Loucy (cell line): ENCODE measurements around the gene RNF44.

ENCODE experiments used
- H2AFZ ChIP-seq: fragments of 200-600 bp; sonication (generic); 2 replicates; pipeline ENCODE4 v1.6.0; 2016; ENCODE audit warnings: antibody characterized with exemption, mild to moderate bottlenecking, low read length, moderate library complexity
- H3F3A ChIP-seq: fragments of 200-600 bp; 2 replicates; pipeline ENCODE4 v1.6.0; 2016; ENCODE audit warnings: antibody characterized with exemption, low read depth, mild to moderate bottlenecking
- H3K27me3 ChIP-seq: fragments of 200-600 bp; sonication (generic); 2 replicates; pipeline ENCODE4 v1.6.1; 2014; ENCODE audit warnings: low read length, mild to moderate bottlenecking; ENCODE audit not compliant: insufficient read depth, poor library complexity, severe bottlenecking
- H3K36me3 ChIP-seq: fragments of 200-600 bp; sonication (generic); 2 replicates; pipeline ENCODE4 v1.6.1; 2016; ENCODE audit warnings: low read length; ENCODE audit not compliant: insufficient read depth
- H3K4me1 ChIP-seq: fragments of 200-600 bp; sonication (generic); 2 replicates; pipeline ENCODE4 v1.5.1; 2014; ENCODE audit warnings: low read length, mild to moderate bottlenecking; ENCODE audit not compliant: insufficient read depth, poor library complexity, severe bottlenecking
- H3K4me2 ChIP-seq: fragments of 200-600 bp; sonication (generic); 2 replicates; pipeline ENCODE4 v1.6.0; 2014; ENCODE audit warnings: antibody characterized with exemption, low read length, low read depth, mild to moderate bottlenecking; ENCODE audit not compliant: poor library complexity, severe bottlenecking
- H3K4me3 ChIP-seq: fragments of 200-600 bp; sonication (generic); 2 replicates; pipeline ENCODE4 v1.5.1; 2014; ENCODE audit warnings: low read length, mild to moderate bottlenecking, mixed read lengths; ENCODE audit not compliant: poor library complexity, severe bottlenecking
- H3K79me2 ChIP-seq: fragments of 200-600 bp; sonication (generic); 2 replicates; pipeline ENCODE4 v1.6.1; 2014; ENCODE audit warnings: low read length; ENCODE audit not compliant: insufficient read depth
- H3K9ac ChIP-seq: fragments of 200-600 bp; sonication (generic); 2 replicates; pipeline ENCODE4 v1.6.0; 2014; ENCODE audit warnings: mild to moderate bottlenecking, low read depth, low read length, moderate library complexity; ENCODE audit not compliant: poor library complexity, severe bottlenecking
- H3K9me2 ChIP-seq: fragments of 200-600 bp; sonication (generic); replicated peaks from 2 replicates; pipeline ENCODE4 v1.6.1; 2016; ENCODE audit warnings: low read depth, low read length, mixed read lengths
- H3K9me3 ChIP-seq: fragments of 200-600 bp; sonication (generic); 2 replicates; pipeline ENCODE4 v1.6.1; 2014; ENCODE audit warnings: mild to moderate bottlenecking, antibody characterized with exemption, low read length, low read depth; ENCODE audit not compliant: insufficient read depth
- H4K20me1 ChIP-seq: fragments of 200-600 bp; sonication (generic); 2 replicates; pipeline ENCODE4 v1.6.0; 2014; ENCODE audit warnings: antibody characterized with exemption, low read length, mild to moderate bottlenecking; ENCODE audit not compliant: insufficient read depth, poor library complexity, severe bottlenecking
- EZH2phosphoT487 ChIP-seq: fragments of 200-600 bp; IDR thresholded peaks from 2 replicates; pipeline ENCODE4 v1.6.1; 2018; ENCODE audit warnings: antibody characterized with exemption, mild to moderate bottlenecking, moderate library complexity, borderline replicate concordance
- TF ChIP-seq, protein P1 (sequence below): fragments of 200-600 bp; sonication (generic); conservative IDR thresholded peaks from 2 replicates; pipeline ENCODE4 v1.5.1; 2014; ENCODE audit warnings: mild to moderate bottlenecking, antibody characterized with exemption, low read length

Gene RNF44

DNA sequence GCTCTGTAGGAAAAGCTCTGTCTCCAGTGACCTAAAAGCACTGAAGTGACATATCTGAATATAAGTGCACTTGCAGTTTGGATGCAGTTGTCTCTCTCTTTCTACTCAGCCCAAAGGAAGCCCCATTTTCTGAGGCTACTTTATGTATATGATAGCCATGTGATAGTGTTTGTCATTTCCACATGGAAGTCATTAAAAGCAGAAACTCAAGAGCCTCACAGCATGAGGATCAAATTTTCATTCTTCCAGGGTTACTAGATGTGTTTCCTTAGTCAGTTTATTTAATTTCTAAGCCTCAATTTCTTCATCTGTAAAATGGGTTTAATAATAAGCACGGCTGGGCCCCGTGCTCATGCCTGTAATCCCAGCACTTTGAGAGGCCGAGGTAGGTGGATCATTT lies 36.7 kb downstream of the RNF44 start:
- H4K20me1 ChIP-seq = no peaks in the 10 kb centered on the region
- H3K36me3 ChIP-seq = peaks cover 48% of the 10 kb centered on the region; the same call in 1 of the 2 replicates
- no peaks in the 10 kb centered on the region for H3K9me2 ChIP-seq
- TF ChIP-seq, protein P1, sequence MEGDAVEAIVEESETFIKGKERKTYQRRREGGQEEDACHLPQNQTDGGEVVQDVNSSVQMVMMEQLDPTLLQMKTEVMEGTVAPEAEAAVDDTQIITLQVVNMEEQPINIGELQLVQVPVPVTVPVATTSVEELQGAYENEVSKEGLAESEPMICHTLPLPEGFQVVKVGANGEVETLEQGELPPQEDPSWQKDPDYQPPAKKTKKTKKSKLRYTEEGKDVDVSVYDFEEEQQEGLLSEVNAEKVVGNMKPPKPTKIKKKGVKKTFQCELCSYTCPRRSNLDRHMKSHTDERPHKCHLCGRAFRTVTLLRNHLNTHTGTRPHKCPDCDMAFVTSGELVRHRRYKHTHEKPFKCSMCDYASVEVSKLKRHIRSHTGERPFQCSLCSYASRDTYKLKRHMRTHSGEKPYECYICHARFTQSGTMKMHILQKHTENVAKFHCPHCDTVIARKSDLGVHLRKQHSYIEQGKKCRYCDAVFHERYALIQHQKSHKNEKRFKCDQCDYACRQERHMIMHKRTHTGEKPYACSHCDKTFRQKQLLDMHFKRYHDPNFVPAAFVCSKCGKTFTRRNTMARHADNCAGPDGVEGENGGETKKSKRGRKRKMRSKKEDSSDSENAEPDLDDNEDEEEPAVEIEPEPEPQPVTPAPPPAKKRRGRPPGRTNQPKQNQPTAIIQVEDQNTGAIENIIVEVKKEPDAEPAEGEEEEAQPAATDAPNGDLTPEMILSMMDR = no peak
- TF ChIP-seq EZH2phosphoT487 = no peak
- H3K27me3 ChIP-seq = no peaks in the 10 kb centered on the region
- no peaks in the 10 kb centered on the region for H3K9me3 ChIP-seq
- H3K79me2 ChIP-seq = no peaks in the 10 kb centered on the region
- no peak overlapping the region for H3K4me2 ChIP-seq
- H2AFZ ChIP-seq = no peak overlapping the region
- no peaks in the 10 kb centered on the region for H3F3A ChIP-seq
- H3K4me1 ChIP-seq = no peaks in the 10 kb centered on the region
- H3K4me3 ChIP-seq = no peak overlapping the region
- no peak overlapping the region for H3K9ac ChIP-seq

DNA sequence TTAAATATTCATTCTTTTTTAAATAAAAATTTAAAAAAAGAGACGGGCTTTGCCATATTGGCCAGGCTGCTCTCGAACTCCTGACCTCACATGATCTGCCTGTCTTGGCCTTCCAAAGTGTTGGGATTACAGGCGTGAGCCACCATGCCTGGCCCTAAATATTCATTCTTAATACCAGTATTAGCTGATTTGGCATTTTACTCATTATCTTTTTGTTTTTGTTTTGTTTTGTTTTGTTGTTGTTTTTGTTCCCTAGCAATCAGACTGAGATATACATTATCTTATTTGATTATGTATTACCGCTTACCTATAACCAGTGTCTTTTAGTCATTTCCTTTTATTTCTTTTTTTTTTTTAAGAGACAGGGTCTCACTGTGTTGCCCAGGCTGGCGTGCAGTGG lies 37.9 kb downstream of the RNF44 start:
- Histone ChIP-seq H3K4me2 (no peak overlapping the region), H3K36me3 (peaks cover 56% of the 10 kb centered on the region; the same call in 1 of the 2 replicates)
- TF ChIP-seq, protein P1 = no peak
- no peak for TF ChIP-seq EZH2phosphoT487

DNA sequence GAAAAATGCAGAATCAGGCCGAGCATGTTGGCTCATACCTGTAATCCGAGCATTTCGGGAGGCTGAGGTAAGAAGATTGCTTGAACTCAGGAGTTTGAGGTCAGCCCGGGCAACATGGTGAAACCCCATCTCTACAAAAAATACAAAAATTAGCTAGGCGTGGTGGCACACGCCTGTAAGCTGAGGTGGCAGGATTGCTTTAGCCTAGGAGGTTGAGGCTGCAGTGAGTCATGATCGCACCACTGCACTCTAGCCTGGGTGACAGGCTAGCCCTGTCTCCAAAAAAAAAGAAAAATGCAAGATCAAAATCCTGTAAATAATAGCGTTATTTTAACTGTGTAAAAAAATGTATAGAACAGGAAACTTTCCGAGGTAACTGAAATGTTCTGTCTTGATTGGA lies 39.4 kb downstream of the RNF44 start:
- peaks cover 70% of the 10 kb centered on the region; the same call in 1 of the 2 replicates for H3K36me3 ChIP-seq
- H3K79me2 ChIP-seq = no peaks in the 10 kb centered on the region
- H3K4me3 ChIP-seq = no peak overlapping the region
- no peaks in the 10 kb centered on the region for H3K4me1 ChIP-seq
- H4K20me1 ChIP-seq = no peaks in the 10 kb centered on the region
- no peaks in the 10 kb centered on the region for H3F3A ChIP-seq
- no peak for TF ChIP-seq EZH2phosphoT487
- TF ChIP-seq, protein P1 = no peak
- no peak overlapping the region for H3K9ac ChIP-seq
- H3K4me2 ChIP-seq = no peak overlapping the region
- no peaks in the 10 kb centered on the region for H3K9me3 ChIP-seq
- no peaks in the 10 kb centered on the region for H3K27me3 ChIP-seq
- H2AFZ ChIP-seq = no peak overlapping the region
- H3K9me2 ChIP-seq = no peaks in the 10 kb centered on the region

More for the DNA sequence above, 37.9 kb downstream of the RNF44 start:
- H4K20me1 ChIP-seq = no peaks in the 10 kb centered on the region
- H3K79me2 ChIP-seq = no peaks in the 10 kb centered on the region
- no peaks in the 10 kb centered on the region for H3K27me3 ChIP-seq
- no peaks in the 10 kb centered on the region for H3K9me2 ChIP-seq
- no peak overlapping the region for H3K4me3 ChIP-seq
- H3K9me3 ChIP-seq = no peaks in the 10 kb centered on the region
- H2AFZ ChIP-seq = no peak overlapping the region
- H3F3A ChIP-seq = no peaks in the 10 kb centered on the region
- no peaks in the 10 kb centered on the region for H3K4me1 ChIP-seq
- no peak overlapping the region for H3K9ac ChIP-seq
